Calu3 (cell line): ENCODE results near the gene SPAG16. TPM values are rescaled to one million over a fixed set of nuclear protein-coding genes. Genes with fewer than 3 reads are reported as not detected.
"Not testable (repeated sequence)": the region's sequence is repeated elsewhere in the genome, so short reads cannot be mapped to it uniquely, and the experiment has no call there.

ENCODE experiments used
- BruUV-seq: library from RNA; stranded (reverse); fragments of 400-500 nt; replicated peaks from 2 replicates; lab custom pipeline; 2021; lab: Mats Ljungman, UMichigan
- CTCF ChIA-PET: fragments of 300-600 bp; sonication (Branson Sonifier 250); formaldehyde crosslinking; loops from one replicate; lab custom pipeline; 2022; ENCODE audit warnings: antibody characterized with exemption; lab: Charles Lee
- DNase-seq: peaks from one replicate; pipeline ENCODE4 v3.0.0; 2022
- H3K27ac Mint-ChIP-seq: one replicate; pipeline ENCODE4 v1.8.0; 2022; ENCODE audit warnings: mixed read lengths; ENCODE audit not compliant: unreplicated experiment
- H3K27me3 Mint-ChIP-seq: one replicate; pipeline ENCODE4 v1.8.0; 2022; ENCODE audit warnings: mixed read lengths; ENCODE audit not compliant: unreplicated experiment
- H3K36me3 Mint-ChIP-seq: one replicate; pipeline ENCODE4 v1.8.0; 2022; ENCODE audit warnings: mild to moderate bottlenecking, moderate library complexity, mixed read lengths; ENCODE audit not compliant: insufficient read depth, unreplicated experiment
- H3K4me1 Mint-ChIP-seq: one replicate; pipeline ENCODE4 v1.8.0; 2022; ENCODE audit warnings: mild to moderate bottlenecking, low read depth, mixed read lengths; ENCODE audit not compliant: unreplicated experiment
- H3K4me3 Mint-ChIP-seq: one replicate; pipeline ENCODE4 v1.8.0; 2022; ENCODE audit warnings: mild to moderate bottlenecking, low read depth, moderate library complexity, mixed read lengths; ENCODE audit not compliant: unreplicated experiment
- H3K9me3 Mint-ChIP-seq: one replicate; pipeline ENCODE4 v1.8.0; 2022; ENCODE audit warnings: low read depth, mixed read lengths; ENCODE audit not compliant: unreplicated experiment
- intact Hi-C: fragments of 100-400 bp; cut with micrococcal nuclease; formaldehyde crosslinking; loops from one replicate; pipeline ENCODE4 v1.10.0; 2022; ENCODE audit not compliant: unreplicated experiment
- total RNA-seq: library from RNA; stranded (reverse); gene quantifications from 2 replicates; pipeline ENCODE4 v1.2.3, GENCODE V29; 2022
- TF ChIP-seq, protein P1 (sequence below): fragments of 200-600 bp; IDR thresholded peaks from one replicate; pipeline ENCODE4 v1.8.0; 2022; ENCODE audit warnings: antibody characterized with exemption; ENCODE audit not compliant: unreplicated experiment

The SPAG16 gene
- total RNA-seq, 1 experiment from 2014 or later, result 30.2 TPM

- no peaks in the 10 kb centered on the region for H3K27me3 Mint-ChIP-seq
- DNase-seq, result no peak
- H3K4me1 Mint-ChIP-seq, result no peaks in the 10 kb centered on the region
- no peak overlapping the region for H3K4me3 Mint-ChIP-seq
- BruUV-seq, result no TSS peak
- H3K27ac Mint-ChIP-seq, result no peak overlapping the region
- TF ChIP-seq, protein P1, sequence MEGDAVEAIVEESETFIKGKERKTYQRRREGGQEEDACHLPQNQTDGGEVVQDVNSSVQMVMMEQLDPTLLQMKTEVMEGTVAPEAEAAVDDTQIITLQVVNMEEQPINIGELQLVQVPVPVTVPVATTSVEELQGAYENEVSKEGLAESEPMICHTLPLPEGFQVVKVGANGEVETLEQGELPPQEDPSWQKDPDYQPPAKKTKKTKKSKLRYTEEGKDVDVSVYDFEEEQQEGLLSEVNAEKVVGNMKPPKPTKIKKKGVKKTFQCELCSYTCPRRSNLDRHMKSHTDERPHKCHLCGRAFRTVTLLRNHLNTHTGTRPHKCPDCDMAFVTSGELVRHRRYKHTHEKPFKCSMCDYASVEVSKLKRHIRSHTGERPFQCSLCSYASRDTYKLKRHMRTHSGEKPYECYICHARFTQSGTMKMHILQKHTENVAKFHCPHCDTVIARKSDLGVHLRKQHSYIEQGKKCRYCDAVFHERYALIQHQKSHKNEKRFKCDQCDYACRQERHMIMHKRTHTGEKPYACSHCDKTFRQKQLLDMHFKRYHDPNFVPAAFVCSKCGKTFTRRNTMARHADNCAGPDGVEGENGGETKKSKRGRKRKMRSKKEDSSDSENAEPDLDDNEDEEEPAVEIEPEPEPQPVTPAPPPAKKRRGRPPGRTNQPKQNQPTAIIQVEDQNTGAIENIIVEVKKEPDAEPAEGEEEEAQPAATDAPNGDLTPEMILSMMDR, result no peak
- no peaks in the 10 kb centered on the region for H3K36me3 Mint-ChIP-seq
- CTCF ChIA-PET, result no interaction called here
- H3K9me3 Mint-ChIP-seq, result no peaks in the 10 kb centered on the region
- intact Hi-C loops, result no loop called here
These were observed 767.3 kb downstream of the SPAG16 start for GRCh38 chr2:214051585-214051984.

DNA sequence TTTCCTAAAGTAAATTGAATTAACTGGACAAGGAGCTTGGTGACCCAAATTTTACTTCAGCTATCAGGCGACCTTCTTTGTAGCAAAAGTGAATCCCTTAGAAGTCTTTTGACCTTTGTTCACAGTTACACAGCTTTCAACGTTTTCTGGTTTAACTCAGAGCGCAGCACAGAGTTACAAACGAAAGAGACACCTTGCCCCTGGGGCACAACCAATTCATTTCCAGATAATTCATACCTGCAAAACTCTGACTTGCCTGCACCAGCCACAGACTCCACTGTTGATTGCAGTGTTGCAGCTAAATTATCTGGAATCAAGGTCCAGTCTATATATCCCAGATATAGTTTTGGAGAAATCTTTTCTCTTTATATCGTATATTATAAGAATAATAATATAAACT is 768.0 kb downstream of the SPAG16 start:
- DNase-seq, result no peak
- TF ChIP-seq, protein P1, result no peak
- H3K4me3 Mint-ChIP-seq, result no peak overlapping the region
- CTCF ChIA-PET, result no interaction called here
- BruUV-seq, result no TSS peak
- no peaks in the 10 kb centered on the region for H3K9me3 Mint-ChIP-seq
- H3K36me3 Mint-ChIP-seq, result no peaks in the 10 kb centered on the region
- no peak overlapping the region for H3K27ac Mint-ChIP-seq
- H3K4me1 Mint-ChIP-seq, result no peaks in the 10 kb centered on the region
- intact Hi-C loops, result no loop called here
- H3K27me3 Mint-ChIP-seq, result no peaks in the 10 kb centered on the region

DNA sequence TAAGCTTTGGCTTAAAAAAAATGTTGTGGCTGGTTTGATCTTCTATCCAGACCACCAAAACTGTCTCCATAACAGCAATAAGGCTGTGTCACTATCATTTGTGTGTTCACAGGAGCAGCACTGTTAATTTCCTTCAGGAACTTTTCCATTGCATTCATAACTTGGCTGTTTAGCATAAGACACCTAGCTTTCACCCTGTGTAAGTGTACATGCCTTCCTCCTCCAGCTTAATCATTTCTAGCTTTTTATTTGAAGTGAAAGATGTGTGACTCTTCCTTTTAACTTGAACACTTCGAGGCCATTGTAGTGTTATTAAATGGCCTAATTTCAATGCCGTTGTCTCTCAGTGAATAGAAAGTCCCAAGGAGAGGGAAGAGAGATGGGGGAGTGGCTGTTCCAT is 773.7 kb downstream of the SPAG16 start:
- DNase-seq, result no peak
- Mint-ChIP-seq H3K27me3 (no peaks in the 10 kb centered on the region), H3K36me3 (no peaks in the 10 kb centered on the region), H3K4me3 (no peak overlapping the region), H3K4me1 (peaks cover 8% of the 10 kb centered on the region), H3K27ac (no peak overlapping the region), H3K9me3 (peaks cover 4% of the 10 kb centered on the region)
- no TSS peak for BruUV-seq
- TF ChIP-seq, protein P1, result no peak
- CTCF ChIA-PET, result interaction anchor here (0.5 kb wide), 1 partner anchor 9 kb away, joined by 3 read pairs; no protein-coding TSS in a partner anchor
- intact Hi-C loops, result no loop called here

DNA sequence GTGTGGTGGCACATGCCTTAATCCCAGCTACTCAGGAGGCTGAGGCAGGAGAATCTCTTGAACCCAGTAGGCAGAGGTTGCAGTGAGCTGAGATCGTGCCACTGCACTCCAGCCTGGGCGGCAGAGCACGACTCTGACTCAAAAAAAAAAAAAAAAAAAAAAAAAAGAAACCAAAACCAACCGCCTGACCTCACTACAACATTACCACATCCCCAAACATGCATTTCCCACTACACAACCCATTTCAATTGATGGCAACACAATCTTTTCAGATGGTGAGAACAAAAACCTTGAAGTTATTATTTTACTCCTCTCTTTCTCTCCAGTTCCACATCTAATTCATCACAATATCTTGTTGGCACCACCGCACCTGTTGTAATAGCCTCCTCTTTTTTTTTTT is 778.0 kb downstream of the SPAG16 start:
- intact Hi-C loops, H3K36me3 Mint-ChIP-seq, BruUV-seq, H3K9me3 Mint-ChIP-seq, H3K27ac Mint-ChIP-seq, DNase-seq, H3K27me3 Mint-ChIP-seq, H3K4me1 Mint-ChIP-seq, H3K4me3 Mint-ChIP-seq: not testable (repeated sequence)
- CTCF ChIA-PET, result interaction anchor here (0.7 kb wide), 1 partner anchor 438 kb away, joined by 3 read pairs; no protein-coding TSS in a partner anchor

GRCh38 chr2:214064471-214064870 is 780.2 kb downstream of the SPAG16 start:
- CTCF ChIA-PET, result no interaction called here
- no TSS peak for BruUV-seq
- TF ChIP-seq, protein P1, result no peak

More at GRCh38 chr2:214064471-214064870, 780.2 kb downstream of the SPAG16 start:
- intact Hi-C loops, result no loop called here
- no peak for DNase-seq
- Mint-ChIP-seq H3K36me3 (no peaks in the 10 kb centered on the region), H3K4me3 (no peak overlapping the region), H3K9me3 (peaks cover 7% of the 10 kb centered on the region), H3K4me1 (no peaks in the 10 kb centered on the region), H3K27me3 (no peaks in the 10 kb centered on the region), H3K27ac (no peak overlapping the region)
